ENCODE data around the gene SLC35B2. TPM values are rescaled to one million over a fixed set of nuclear protein-coding genes. Genes with fewer than 3 reads are reported as not detected.

SLC35B2 gene
- polyA plus RNA-seq, 1 of the 3 experiments (the other 2 are of a cell fraction) = 125 TPM

GRCh38 chr6:44267252-44267651 lies 9.9 kb upstream of the SLC35B2 start:
- Histone ChIP-seq H3K4me1 (ENCODE audit: control insufficient read depth in 1 of 2, insufficient read depth in 2 of 2, low read depth in 1 of 2, low read length in 1 of 2) (peaks cover 16 to 46% of the 10 kb centered on the region in 2 experiments; a peak in 2 of 4 replicates), H3K27ac (ENCODE audit: low read depth in 2 of 2, low read length in 1 of 2) (no peak overlapping the region), H3K9me2 (no peaks in the 10 kb centered on the region), H3K27me3 (ENCODE audit: insufficient read depth) (peaks cover 31% of the 10 kb centered on the region), H2AFZ (ENCODE audit: low read depth) (no peak overlapping the region), H4K20me1 (ENCODE audit: insufficient read depth) (no peaks in the 10 kb centered on the region), H3F3A (replicated peaks; ENCODE audit: insufficient read depth) (peaks cover 11% of the 10 kb centered on the region), H3K9ac (no peak overlapping the region), H3K4me2 (no peak overlapping the region), H3K9me3 (no peaks in the 10 kb centered on the region), H3K36me3 (replicated peaks in 1 of 2; ENCODE audit: control insufficient read depth in 1 of 2, insufficient read depth in 2 of 2, low read length in 1 of 2) (no peaks in the 10 kb centered on the region), H3K79me2 (ENCODE audit: insufficient read depth) (peaks cover 19% of the 10 kb centered on the region; the same call in 1 of the 2 replicates), H3K4me3 (ENCODE audit: low read depth in 2 of 2, low read length in 1 of 2) (no peak overlapping the region)
- no peak for DNase-seq
- CTCF ChIA-PET = interaction anchor here (0.8 to 9.1 kb wide), 21 partner anchors 10 to 192 kb away, joined by 3 to 238 read pairs (median 7); partner anchors contain the start of genes AARS2, HSP90AB1, SLC35B2 and SPATS1
- WGBS (ENCODE audit: low lambda C conversion rate) = 36% methylated on average over 10 of the region's 10 CpGs
- no peak for TF ChIP-seq CTCF (IDR thresholded peaks at IDR 0.05)
- no peak for TF ChIP-seq GABPA (IDR thresholded peaks at IDR 0.05; ENCODE audit: low read depth)
- no peak for TF ChIP-seq SIN3A (IDR thresholded peaks at IDR 0.05; ENCODE audit: borderline replicate concordance, low read depth, low read length)
- TF ChIP-seq EZH2phosphoT487 (IDR thresholded peaks at IDR 0.05; ENCODE audit: borderline replicate concordance, low read depth) = no peak
- no peak for TF ChIP-seq REST (IDR thresholded peaks at IDR 0.05; ENCODE audit: low read depth, low read length)
- no peak for TF ChIP-seq RAD21 (IDR thresholded peaks at IDR 0.05; ENCODE audit: low read length)
- TF ChIP-seq IRF3 (IDR thresholded peaks at IDR 0.05; ENCODE audit: low read depth, low read length) = no peak
- no peak for TF ChIP-seq GATA2 (CRISPR knock-in tag; IDR thresholded peaks at IDR 0.05)
- no peak for TF ChIP-seq NFIC (IDR thresholded peaks at IDR 0.05; ENCODE audit: borderline replicate concordance)
- TF ChIP-seq MEF2A (IDR thresholded peaks at IDR 0.05; ENCODE audit: borderline replicate concordance, low read depth) = no peak
- TF ChIP-seq CHD2 (IDR thresholded peaks at IDR 0.05; ENCODE audit: low read length, partially characterized antibody) = no peak
- TF ChIP-seq JUND (IDR thresholded peaks at IDR 0.05) = no peak
- no peak for TF ChIP-seq USF1 (IDR thresholded peaks at IDR 0.05; ENCODE audit: borderline replicate concordance, low read depth)
- TF ChIP-seq ZBTB33 (IDR thresholded peaks at IDR 0.05; ENCODE audit: borderline replicate concordance, low read depth) = no peak
- TF ChIP-seq USF2 (IDR thresholded peaks at IDR 0.05; ENCODE audit: borderline replicate concordance, low read depth, low read length) = no peak
- no peak for TF ChIP-seq TEAD4 (IDR thresholded peaks at IDR 0.05; ENCODE audit: borderline replicate concordance, insufficient read depth)
- POLR2A ChIA-PET = interaction anchor here (0.8 kb wide), 1 partner anchor 38 kb away, joined by 4 read pairs; no protein-coding TSS in a partner anchor
